GM12891 (cell line): Measurements from ENCODE around the gene TAL2.

Source experiments
- POLR2A ChIP-seq: IDR thresholded peaks from 2 replicates; pipeline ENCODE4 v1.6.1; 2011; ENCODE audit warnings: low read depth, low read length, control low read depth
- POLR2AphosphoS5 ChIP-seq: IDR thresholded peaks from 2 replicates; pipeline ENCODE4 v1.6.1; 2011; ENCODE audit warnings: low read depth, low read length, control low read depth
- SPI1 ChIP-seq: IDR thresholded peaks from 2 replicates; pipeline ENCODE4 v1.6.1; 2011; ENCODE audit warnings: low read depth, low read length, control low read depth
- TAF1 ChIP-seq: IDR thresholded peaks from 2 replicates; pipeline ENCODE4 v1.6.1; 2011; ENCODE audit warnings: low read depth, low read length, control low read depth

DNA sequence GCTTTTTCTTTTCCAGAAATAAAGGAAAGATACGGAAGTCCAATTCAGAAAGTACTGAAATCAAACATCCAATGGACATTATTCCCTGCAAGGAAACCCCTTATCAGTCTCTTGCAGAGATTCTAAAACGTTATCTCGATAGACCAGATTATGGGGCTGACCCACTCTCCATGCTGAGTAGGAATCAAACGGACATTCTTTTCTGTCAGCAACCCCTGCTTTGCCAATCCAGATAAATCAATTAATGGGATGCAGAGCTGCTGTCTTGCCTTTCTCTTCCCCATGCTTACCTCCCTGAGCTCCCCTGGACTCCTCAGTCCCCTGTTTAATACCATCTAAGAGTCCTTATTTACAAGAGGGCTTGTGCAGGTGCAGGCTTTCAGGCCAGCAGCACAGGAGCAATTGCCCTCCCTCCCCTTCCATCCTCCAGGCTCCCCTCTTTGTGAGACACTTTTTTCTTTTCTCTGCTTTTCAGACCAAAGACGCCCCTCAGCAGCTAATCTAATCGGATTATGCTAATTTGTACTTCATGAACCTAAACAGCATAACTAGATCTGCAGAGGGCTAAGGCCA, 14.2 kb downstream of the TAL2 start:
- TF ChIP-seq POLR2AphosphoS5, result no peak
- no peak for TF ChIP-seq TAF1
- TF ChIP-seq POLR2A, result no peak
- TF ChIP-seq SPI1, result no peak
